DOHH2 (cell line): ENCODE measurements around the gene RGS8.

Source experiments
- CTCF ChIP-seq: fragments of 200-600 bp; sonication (generic); IDR thresholded peaks from one replicate; pipeline ENCODE4 v1.5.1; 2014; ENCODE audit warnings: antibody characterized with exemption, mild to moderate bottlenecking, low read depth, low read length; ENCODE audit not compliant: poor library complexity, severe bottlenecking
- EZH2phosphoT487 ChIP-seq: fragments of 200-600 bp; sonication (generic); IDR thresholded peaks from 2 replicates; pipeline ENCODE4 v1.6.1; 2017; ENCODE audit warnings: borderline replicate concordance, mild to moderate bottlenecking, antibody characterized with exemption, low read length, moderate library complexity, mixed read lengths

GRCh38 chr1:182718311-182718710, 33.9 kb upstream of the RGS8 start:
- TF ChIP-seq CTCF, result no peak
- no peak for TF ChIP-seq EZH2phosphoT487
